Muscle layer of colon (tissue), 2 donors: Measurements from ENCODE around the gene PRMT7.

ENCODE experiments used
- H3K27ac ChIP-seq: one replicate; pipeline ENCODE4 v1.7.0; 2013; ENCODE audit warnings: low read depth, mild to moderate bottlenecking, low read length, moderate library complexity
- H3K27me3 ChIP-seq, 2 donors: one replicate each; pipeline ENCODE4 v1.7.0; 2013; ENCODE audit warnings: low read length in 2 of 2, mild to moderate bottlenecking in 2 of 2; ENCODE audit not compliant: insufficient read depth in 2 of 2, control insufficient read depth in 1 of 2
- H3K36me3 ChIP-seq: one replicate; pipeline ENCODE4 v1.7.0; 2013; ENCODE audit warnings: mild to moderate bottlenecking, low read length; ENCODE audit not compliant: insufficient read depth
- H3K4me1 ChIP-seq: one replicate; pipeline ENCODE4 v1.7.0; 2013; ENCODE audit warnings: mild to moderate bottlenecking, low read length; ENCODE audit not compliant: insufficient read depth
- H3K4me3 ChIP-seq, 2 donors: one replicate each; pipeline ENCODE4 v1.7.0; 2013; ENCODE audit warnings: low read length in 2 of 2, low read depth in 1 of 2, mild to moderate bottlenecking in 1 of 2, moderate library complexity in 1 of 2
- H3K9ac ChIP-seq: one replicate; pipeline ENCODE4 v1.7.0; 2013; ENCODE audit warnings: low read length
- H3K9me3 ChIP-seq: one replicate; pipeline ENCODE4 v1.7.0; 2013; ENCODE audit warnings: mild to moderate bottlenecking, low read length
- donor health status: abdominal sarcoma.
- donor health status: Adenocarcinoma of cecum.

The PRMT7 gene

DNA sequence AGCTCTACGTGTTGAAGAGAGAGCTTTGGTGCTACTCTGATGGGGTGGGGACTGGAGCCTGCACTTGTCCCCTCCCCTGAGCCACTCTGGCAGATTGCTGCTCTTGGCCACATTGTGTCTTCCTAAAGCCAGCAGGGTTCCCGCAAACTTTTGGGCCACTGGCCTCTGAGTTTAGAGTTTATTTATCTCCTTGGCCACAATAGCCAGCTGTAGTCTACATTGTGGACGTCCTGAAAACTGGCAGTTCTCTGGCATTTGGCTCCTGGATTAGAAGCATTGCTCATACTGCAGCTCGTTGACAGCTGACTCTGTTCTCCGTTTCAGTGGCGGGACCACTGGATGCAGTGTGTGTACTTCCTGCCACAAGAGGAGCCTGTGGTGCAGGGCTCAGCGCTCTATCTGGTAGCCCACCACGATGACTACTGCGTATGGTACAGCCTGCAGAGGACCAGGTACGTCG, 34.6 kb downstream of the PRMT7 start:
- H3K27ac ChIP-seq = no peak overlapping the region
- no peaks in the 10 kb centered on the region for H3K4me1 ChIP-seq
- H3K9ac ChIP-seq = no peak overlapping the region
- no peak overlapping the region for H3K4me3 ChIP-seq
- H3K27me3 ChIP-seq = no peaks in the 10 kb centered on the region
- no peaks in the 10 kb centered on the region for H3K9me3 ChIP-seq
- H3K36me3 ChIP-seq = peaks cover 68% of the 10 kb centered on the region

- H3K4me3 ChIP-seq = no peak overlapping the region
- H3K9ac ChIP-seq = no peak overlapping the region
- no peak overlapping the region for H3K27ac ChIP-seq
- H3K9me3 ChIP-seq = no peaks in the 10 kb centered on the region
- H3K36me3 ChIP-seq = peaks cover 63% of the 10 kb centered on the region
- H3K4me1 ChIP-seq = no peaks in the 10 kb centered on the region
- H3K27me3 ChIP-seq = no peaks in the 10 kb centered on the region
Observed at GRCh38 chr16:68345958-68346635, 35.3 kb downstream of the PRMT7 start.

DNA sequence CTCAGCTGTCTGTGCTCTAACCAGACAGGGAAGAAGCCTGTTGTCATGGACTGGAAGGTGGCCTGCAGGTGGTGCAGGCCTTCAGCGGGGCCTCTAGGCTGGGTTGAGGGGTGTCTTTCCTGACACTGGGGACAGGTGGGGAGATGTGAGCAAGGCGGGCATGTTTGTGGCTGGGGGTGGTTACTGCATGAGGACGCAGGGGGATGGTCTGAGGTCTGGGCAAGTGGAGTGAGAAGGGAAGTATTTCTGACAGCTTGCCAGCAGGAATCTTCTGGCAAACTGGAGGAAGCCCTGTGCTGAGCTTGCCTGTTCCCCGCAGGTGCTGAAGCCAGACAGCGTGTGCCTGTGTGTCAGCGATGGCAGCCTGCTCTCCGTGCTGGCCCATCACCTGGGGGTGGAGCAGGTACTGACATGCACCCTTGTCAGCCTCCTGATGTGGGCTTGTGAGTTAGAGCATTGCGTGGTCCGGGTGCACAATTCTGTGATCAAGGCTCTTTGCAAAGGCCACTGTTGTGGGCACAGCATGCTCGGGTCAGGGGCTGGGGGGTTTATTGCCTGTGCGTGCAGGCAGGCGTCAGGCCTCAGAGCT, 36.2 kb downstream of the PRMT7 start:
- Histone ChIP-seq H3K36me3 (peaks cover 70% of the 10 kb centered on the region), H3K4me3 (no peak overlapping the region), H3K27ac (no peak overlapping the region), H3K9ac (no peak overlapping the region), H3K4me1 (no peaks in the 10 kb centered on the region), H3K27me3 (no peaks in the 10 kb centered on the region), H3K9me3 (no peaks in the 10 kb centered on the region)

DNA sequence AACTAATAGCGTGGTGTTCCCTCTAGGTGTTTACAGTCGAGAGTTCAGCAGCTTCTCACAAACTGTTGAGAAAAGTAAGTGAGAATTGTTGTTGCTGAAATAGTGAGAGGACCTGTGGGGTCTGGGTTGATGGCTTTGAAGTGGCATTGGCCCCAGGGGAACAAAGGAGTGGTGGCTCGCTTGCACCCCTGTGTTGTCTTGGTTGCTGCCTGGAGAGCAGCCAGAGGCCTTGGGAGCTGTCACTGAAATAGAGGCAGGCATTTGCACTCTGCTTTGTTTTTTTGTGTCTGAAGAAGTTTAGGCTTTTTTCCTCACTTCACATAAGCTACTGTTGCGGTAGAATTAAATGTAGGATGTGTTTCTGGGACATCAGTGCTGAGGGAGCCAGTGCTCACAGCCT, 36.8 kb downstream of the PRMT7 start:
- Histone ChIP-seq H3K9ac (no peak overlapping the region), H3K36me3 (peaks cover 74% of the 10 kb centered on the region), H3K27me3 (no peaks in the 10 kb centered on the region), H3K4me1 (no peaks in the 10 kb centered on the region), H3K4me3 (no peak overlapping the region), H3K9me3 (no peaks in the 10 kb centered on the region), H3K27ac (no peak overlapping the region)

DNA sequence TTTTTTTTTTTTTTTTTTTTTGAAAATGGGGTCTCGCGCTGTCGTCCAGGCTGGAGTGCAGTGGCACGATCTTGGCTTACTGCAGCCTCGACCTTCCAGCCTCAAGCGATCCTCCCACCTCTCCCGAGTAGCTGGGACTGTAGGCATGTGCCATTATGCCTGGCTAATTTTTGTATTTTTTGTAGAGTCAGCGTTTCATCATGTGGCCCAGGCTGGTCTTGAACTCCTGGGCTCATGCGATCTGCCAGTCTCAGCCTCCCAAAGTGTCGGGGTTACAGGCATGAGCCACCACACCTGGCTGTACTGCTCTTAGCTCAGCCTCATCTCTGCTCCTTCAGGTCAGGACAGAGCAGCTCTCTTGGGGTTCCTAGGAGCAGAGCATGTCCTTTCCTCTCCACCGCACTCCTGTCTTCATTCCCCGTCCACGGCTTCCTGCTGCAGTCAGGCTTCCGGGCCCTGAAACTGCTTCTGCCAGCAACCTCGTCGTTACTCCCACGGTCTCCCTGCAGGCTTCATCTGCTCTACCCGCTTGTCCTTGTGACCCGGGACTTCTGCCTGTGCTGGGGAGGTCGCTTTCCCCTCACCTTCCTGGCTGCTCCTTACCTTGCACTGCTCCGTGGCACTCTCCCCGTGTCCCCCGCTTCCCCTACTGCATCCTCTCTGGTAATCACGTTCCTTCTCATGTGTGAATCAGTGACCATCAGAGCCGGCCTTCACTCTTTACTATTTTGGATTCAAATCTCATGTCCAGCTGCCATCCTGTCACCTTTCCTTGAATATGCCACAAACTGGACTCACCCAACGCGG, 38.0 kb downstream of the PRMT7 start:
- Histone ChIP-seq H3K27ac (no peak overlapping the region), H3K9ac (no peak overlapping the region), H3K27me3 (no peaks in the 10 kb centered on the region), H3K36me3 (peaks cover 77% of the 10 kb centered on the region), H3K4me1 (no peaks in the 10 kb centered on the region), H3K4me3 (no peak overlapping the region), H3K9me3 (no peaks in the 10 kb centered on the region)

DNA sequence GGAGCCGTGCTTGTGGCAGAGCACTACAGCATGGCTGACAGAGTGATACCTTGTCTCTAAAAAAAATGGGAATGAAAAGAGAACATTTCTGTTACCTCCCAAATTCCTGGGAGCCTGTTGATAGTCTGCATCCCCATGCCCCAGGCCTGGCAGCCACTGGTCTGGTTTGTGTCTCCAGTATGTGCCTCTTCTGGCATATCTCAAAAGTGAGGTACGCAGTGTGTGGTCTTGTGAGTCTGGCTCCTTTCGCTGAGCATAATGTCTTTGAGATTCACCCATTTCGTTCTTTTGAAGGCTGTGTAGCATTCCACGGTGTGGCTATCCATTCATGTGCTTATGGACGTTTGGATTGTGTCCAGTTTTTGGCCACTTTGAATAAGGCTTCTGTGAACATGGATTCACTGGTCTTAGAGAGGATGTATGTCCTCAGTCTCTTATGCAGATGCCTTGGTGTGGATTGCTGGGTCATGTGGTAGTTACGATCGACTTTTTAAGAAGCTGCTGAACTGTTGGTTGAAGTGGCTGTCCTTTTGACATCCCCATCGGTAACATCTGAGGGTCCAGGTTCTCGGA, 39.1 kb downstream of the PRMT7 start:
- Histone ChIP-seq H3K27ac (no peak overlapping the region), H3K4me3 (no peak overlapping the region), H3K9me3 (no peaks in the 10 kb centered on the region), H3K36me3 (peaks cover 83% of the 10 kb centered on the region), H3K27me3 (no peaks in the 10 kb centered on the region), H3K4me1 (no peaks in the 10 kb centered on the region), H3K9ac (no peak overlapping the region)

- Histone ChIP-seq H3K27ac (no peak overlapping the region), H3K9ac (no peak overlapping the region), H3K36me3 (peaks cover 83% of the 10 kb centered on the region), H3K27me3 (no peaks in the 10 kb centered on the region), H3K9me3 (no peaks in the 10 kb centered on the region), H3K4me3 (no peak overlapping the region), H3K4me1 (no peaks in the 10 kb centered on the region)
Observed at GRCh38 chr16:68350813-68351350, 40.1 kb downstream of the PRMT7 start.

DNA sequence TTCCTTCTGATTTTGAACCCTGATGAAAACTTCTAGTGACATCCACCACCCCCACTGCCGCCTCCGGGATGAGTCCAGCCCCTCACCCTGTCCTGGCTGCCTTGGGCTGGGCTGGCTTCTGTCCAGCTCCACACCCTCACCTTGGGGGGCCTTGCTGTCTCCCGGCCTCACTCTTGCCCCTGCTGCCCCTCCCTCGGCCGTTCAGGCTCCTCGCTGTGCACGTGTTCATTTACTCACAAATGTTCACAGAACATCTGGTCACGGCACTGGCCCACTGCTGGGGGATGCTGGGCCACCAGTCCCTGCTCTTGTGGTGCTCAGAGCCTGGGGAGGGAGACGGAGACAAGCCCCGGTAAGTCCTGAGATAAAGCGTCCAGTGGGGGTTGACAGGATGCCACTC, 40.6 kb downstream of the PRMT7 start:
- Histone ChIP-seq H3K9me3 (no peaks in the 10 kb centered on the region), H3K27me3 (no peaks in the 10 kb centered on the region), H3K27ac (no peak overlapping the region), H3K4me3 (no peak overlapping the region), H3K4me1 (no peaks in the 10 kb centered on the region), H3K9ac (no peak overlapping the region), H3K36me3 (peaks cover 82% of the 10 kb centered on the region)

DNA sequence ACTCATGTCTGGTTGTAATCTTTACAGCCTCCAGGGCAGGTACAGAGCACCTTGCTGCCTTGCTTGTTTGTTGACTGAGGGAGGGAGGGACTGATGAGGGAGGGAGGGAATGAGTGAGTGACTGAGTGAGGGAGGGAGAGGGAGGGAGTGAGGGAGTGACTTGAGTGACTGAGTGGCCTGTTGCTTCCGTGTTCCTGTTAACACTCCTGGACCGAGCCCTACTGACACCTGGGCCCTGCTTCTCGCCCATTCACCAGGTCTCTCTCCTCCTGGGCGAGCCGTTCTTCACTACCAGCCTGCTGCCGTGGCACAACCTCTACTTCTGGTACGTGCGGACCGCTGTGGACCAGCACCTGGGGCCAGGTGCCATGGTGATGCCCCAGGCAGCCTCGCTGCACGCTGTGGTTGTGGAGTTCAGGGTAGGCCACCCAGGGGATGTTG, 41.2 kb downstream of the PRMT7 start:
- Histone ChIP-seq H3K9ac (no peak overlapping the region), H3K27me3 (no peaks in the 10 kb centered on the region), H3K4me1 (no peaks in the 10 kb centered on the region), H3K9me3 (no peaks in the 10 kb centered on the region), H3K27ac (no peak overlapping the region), H3K4me3 (no peak overlapping the region), H3K36me3 (peaks cover 82% of the 10 kb centered on the region)

DNA sequence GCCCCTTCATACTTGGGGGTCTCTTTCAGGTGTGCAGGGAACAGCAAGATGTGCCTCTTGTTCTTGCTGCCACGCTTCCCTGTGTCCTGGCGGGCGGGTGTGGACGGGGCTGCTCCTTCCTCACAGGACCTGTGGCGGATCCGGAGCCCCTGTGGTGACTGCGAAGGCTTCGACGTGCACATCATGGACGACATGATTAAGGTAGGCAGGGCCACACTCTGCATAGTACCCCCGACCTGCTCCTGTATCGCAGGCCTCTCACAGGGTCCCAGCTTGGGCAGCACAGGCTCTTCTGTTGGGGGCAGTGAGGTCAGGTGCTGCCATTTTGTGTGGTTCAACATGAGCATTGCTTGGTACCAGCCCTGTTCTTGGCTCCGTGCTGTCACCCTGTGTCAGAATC, 42.5 kb downstream of the PRMT7 start:
- H3K27ac ChIP-seq = no peak overlapping the region
- H3K4me3 ChIP-seq = no peak overlapping the region
- no peaks in the 10 kb centered on the region for H3K4me1 ChIP-seq
- no peaks in the 10 kb centered on the region for H3K27me3 ChIP-seq
- H3K36me3 ChIP-seq = peaks cover 72% of the 10 kb centered on the region
- H3K9ac ChIP-seq = no peak overlapping the region
- no peaks in the 10 kb centered on the region for H3K9me3 ChIP-seq

DNA sequence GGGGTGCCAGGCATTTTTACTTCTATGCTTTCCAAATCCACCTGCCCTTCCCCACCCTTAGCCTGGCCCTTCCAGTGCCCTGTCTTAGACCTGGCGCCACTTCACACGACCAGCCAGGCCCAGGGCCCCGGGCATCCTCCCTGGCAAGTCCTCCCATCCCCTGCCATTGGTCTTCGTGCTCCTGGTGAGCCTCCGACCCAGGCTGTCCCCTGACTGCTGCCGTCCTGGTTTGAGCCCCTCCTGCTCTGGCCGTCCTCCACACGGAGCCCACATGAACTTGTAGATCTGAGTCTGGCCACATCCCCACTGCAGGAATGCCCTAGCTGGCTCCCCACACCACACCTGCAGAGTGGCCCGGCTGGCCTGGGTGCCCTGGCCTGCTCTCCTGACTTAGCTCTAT, 44.0 kb downstream of the PRMT7 start:
- Histone ChIP-seq H3K36me3 (peaks cover 58% of the 10 kb centered on the region), H3K9me3 (no peaks in the 10 kb centered on the region), H3K4me3 (no peak overlapping the region), H3K27ac (no peak overlapping the region), H3K4me1 (no peaks in the 10 kb centered on the region), H3K27me3 (no peaks in the 10 kb centered on the region), H3K9ac (no peak overlapping the region)
